GM12892 (cell line): ENCODE data around the gene GOLGA6D.

ENCODE experiments used
- POLR2A ChIP-seq: IDR thresholded peaks from 2 replicates; pipeline ENCODE4 v1.6.1; 2011; ENCODE audit warnings: low read depth, low read length, control low read depth
- POLR2AphosphoS5 ChIP-seq: IDR thresholded peaks from 2 replicates; pipeline ENCODE4 v1.6.1; 2011; ENCODE audit warnings: low read depth, low read length, control low read depth
- TAF1 ChIP-seq: IDR thresholded peaks from 2 replicates; pipeline ENCODE4 v1.6.1; 2011; ENCODE audit warnings: low read depth, mild to moderate bottlenecking, control low read depth, low read length, borderline replicate concordance

GRCh38 chr15:75327005-75327404 lies 44.4 kb downstream of the GOLGA6D start:
- TF ChIP-seq POLR2A (no peak), POLR2AphosphoS5 (no peak), TAF1 (no peak)
